GM19395 (cell line): ENCODE results near the gene ATP11A.

Experiments
- ATAC-seq: cut with Tn5 transposase; IDR thresholded peaks from one replicate; pipeline ENCODE4 v1.9.1; 2021; ENCODE audit warnings: mild to moderate bottlenecking, moderate library complexity; ENCODE audit not compliant: unreplicated experiment

Gene ATP11A

GRCh38 chr13:112812306-112813055 is 122.6 kb downstream of the ATP11A start:
- ATAC-seq = no peak

DNA sequence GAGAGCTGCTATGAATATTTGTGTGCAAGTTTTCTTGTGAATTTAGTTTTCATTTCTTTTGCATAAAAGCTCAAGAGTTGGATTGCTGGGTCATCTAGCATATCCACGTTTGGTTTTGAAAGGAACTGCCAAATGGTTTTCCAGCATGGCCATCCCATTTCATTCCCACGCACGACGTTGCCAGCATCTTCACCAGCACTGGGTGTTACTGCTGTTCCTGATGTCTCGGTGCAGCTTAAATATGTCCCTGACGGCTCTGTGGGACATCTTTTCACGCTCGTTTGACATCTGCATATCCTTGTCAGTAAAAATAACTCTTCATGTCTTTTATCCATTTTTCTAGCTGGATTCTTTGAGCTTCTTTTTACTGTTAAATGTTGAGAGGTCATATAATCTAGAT is 123.7 kb downstream of the ATP11A start:
- no peak for ATAC-seq

DNA sequence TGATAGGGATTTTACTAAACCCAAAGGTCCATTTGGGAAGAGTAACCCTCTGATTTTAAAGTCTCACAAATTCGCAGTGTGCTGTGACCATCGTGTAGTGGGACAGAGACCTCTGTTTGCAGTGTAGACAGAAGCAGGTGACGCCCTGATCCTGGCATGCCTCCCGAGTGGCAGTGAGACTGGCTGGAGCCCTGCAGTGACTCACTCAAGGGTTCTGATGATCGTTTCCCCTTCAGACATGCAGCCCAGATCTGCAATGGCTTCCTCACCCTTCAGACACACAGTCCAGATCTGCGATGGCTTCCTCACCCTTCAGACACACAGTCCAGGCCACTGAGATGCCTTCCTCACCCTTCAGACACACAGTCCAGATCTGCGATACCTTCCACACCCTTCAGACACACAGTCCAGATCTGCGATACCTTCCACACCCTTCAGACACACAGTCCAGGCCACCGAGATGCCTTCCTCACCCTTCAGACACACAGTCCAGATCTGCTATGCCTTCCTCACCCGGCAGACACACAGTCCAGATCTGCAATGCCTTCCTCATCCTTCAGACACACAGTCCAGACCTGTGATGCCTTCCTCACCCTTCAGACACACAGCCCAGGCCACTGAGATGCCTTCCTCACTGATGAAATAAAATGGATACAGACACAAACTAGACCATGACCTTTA is 125.2 kb downstream of the ATP11A start:
- ATAC-seq = no peak

GRCh38 chr13:112815871-112816270 is 126.0 kb downstream of the ATP11A start:
- no peak for ATAC-seq

DNA sequence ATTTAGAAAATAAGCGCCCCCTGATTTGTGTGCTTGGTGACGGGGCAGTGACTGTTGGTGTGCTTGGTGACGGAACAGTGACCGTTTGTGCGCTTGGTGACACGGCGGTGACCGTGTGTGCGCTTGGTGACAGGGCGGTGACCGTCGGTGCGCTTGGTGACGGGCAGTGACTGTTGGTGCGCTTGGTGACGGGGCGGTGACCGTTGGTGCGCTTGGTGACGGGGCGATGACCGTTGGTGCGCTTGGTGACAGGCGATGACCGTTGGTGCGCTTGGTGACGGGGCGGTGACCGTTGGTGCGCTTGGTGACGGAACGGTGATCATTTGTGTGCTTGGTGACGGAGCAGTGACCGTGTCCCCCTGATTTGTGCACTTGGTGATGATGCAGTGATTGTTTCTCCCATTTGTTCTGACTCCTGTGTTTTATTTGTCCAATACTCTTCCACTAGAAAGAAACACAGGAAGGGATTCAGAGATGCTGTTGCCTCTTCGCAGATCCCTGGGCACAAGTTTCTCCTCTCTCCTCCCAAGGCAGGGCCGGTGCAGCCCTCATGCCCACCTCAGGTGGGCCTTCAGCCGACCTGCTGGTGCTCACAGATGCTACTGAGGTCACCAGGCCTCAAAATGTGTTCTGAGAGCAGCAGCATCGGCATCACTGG is 128.3 kb downstream of the ATP11A start:
- no peak for ATAC-seq

- no peak for ATAC-seq
Measured at GRCh38 chr13:112818698-112819045, 128.8 kb downstream of the ATP11A start.

GRCh38 chr13:112819111-112819510 is 129.3 kb downstream of the ATP11A start:
- ATAC-seq = no peak

- no peak for ATAC-seq
Measured at GRCh38 chr13:112819816-112820215, 130.0 kb downstream of the ATP11A start.

DNA sequence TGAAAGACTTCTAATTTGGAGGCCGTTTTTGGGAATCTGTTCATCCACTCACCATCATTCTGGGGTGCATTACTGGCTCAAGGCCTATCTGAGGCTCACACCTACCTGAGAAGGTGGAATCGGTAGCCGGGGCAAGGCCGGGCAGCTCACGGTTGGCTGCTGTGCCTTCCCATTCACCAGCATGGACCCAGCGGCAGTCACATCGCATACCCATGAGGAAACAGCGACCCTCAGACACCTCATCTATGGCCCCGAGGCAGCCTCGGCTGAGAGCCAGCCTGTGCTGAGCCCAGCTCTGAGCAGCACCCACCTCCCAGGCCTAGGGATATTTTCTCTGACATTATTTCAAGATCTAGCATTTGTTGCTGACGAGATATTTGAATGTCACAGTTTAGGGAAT is 130.5 kb downstream of the ATP11A start:
- ATAC-seq = no peak

DNA sequence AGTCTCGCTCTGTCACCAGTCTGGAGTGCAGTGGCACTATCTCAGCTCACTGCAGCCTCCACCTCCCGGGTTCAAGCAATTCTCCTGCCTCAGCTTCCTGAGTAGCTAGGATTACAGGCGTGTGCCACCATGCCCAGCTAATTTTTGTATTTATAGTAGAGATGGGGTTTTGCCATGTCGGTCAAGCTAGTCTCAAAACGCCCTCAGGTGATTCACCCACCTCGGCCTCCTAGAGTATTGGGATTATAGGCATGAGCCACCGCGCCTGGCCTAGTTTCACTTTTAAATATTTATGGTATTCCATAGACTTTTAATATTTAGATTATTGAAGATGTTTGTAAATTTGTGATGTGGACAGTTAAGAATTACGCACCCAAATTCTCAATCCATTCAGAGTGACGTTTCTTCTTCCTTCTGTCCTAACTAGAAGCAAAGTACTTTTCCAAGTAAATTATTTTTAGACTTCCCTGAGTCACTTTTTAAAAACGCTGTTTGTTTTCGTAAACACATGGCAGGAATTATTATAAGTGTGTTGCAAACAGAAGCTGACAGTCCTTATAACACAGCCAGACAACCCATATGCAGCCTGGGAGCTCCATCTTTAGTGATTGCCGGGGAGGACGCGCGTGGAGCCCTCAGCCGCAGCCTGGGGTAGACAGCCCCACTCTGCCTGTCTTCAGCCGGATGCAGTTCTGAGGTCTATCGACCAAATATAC is 131.7 kb downstream of the ATP11A start:
- no peak for ATAC-seq

GRCh38 chr13:112822851-112823250 is 133.0 kb downstream of the ATP11A start:
- ATAC-seq = no peak

- no peak for ATAC-seq
Measured at GRCh38 chr13:112824429-112824828, 134.6 kb downstream of the ATP11A start.

GRCh38 chr13:112825071-112825470 is 135.2 kb downstream of the ATP11A start:
- ATAC-seq = no peak

- no peak for ATAC-seq
Measured at GRCh38 chr13:112825875-112826274, 136.0 kb downstream of the ATP11A start.

DNA sequence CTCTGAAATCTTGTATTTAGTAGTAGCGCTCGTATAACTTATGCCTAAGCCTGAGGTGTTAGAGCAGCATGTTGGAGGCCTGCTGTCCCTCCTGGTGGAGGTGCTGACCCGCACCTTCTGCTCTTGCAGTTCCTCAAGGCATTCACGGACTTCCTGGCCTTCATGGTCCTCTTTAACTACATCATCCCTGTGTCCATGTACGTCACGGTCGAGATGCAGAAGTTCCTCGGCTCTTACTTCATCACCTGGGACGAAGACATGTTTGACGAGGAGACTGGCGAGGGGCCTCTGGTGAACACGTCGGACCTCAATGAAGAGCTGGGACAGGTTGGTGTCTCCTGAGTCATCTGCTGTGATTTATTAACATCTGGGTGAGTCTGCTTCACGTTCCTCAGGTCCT is 136.7 kb downstream of the ATP11A start:
- ATAC-seq = no peak

- ATAC-seq = no peak
Measured at GRCh38 chr13:112828082-112828699, 138.4 kb downstream of the ATP11A start.

GRCh38 chr13:112828756-112829155 is 138.9 kb downstream of the ATP11A start:
- no peak for ATAC-seq

DNA sequence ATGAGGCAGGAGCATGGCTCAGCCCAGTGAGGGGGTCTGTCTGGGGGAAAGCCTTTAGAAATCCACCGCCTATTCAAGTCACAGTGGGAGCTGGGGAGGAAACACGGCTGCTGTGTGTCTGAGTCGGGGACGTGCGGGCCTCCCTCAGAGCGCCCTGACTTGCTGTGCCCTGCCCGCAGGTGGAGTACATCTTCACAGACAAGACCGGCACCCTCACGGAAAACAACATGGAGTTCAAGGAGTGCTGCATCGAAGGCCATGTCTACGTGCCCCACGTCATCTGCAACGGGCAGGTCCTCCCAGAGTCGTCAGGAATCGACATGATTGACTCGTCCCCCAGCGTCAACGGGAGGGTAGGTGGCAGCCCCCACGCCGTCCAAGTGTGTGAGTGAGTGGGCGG is 141.4 kb downstream of the ATP11A start:
- ATAC-seq = no peak

- no peak for ATAC-seq
Measured at GRCh38 chr13:112831801-112832200, 142.0 kb downstream of the ATP11A start.

DNA sequence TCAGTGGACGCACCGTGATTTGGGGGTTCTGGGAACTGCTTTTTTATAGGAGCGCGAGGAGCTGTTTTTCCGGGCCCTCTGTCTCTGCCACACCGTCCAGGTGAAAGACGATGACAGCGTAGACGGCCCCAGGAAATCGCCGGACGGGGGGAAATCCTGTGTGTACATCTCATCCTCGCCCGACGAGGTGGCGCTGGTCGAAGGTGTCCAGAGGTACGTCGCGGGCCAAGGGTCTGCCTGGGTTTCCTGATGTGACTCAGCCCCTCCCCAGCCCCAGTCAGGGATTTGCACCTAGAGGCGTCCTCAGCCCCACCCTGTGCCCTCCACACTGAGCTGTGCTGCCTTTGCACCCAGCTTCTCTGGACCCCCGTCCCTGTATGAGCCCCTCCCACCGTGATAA is 143.0 kb downstream of the ATP11A start:
- no peak for ATAC-seq
